ENCODE results near the gene CHN1. TPM values are rescaled to one million over a fixed set of nuclear protein-coding genes. Genes with fewer than 3 reads are reported as not detected.

Gene CHN1
- total RNA-seq, 1 donor from 2014 or later = 45.0 TPM

- H3K4me3 ChIP-seq = no peak overlapping the region
- no peak overlapping the region for H3K4me3 Mint-ChIP-seq
These were observed 126.5 kb downstream of the CHN1 start for GRCh38 chr2:174878537-174879147.

GRCh38 chr2:174877751-174878150 lies 127.4 kb downstream of the CHN1 start:
- no peaks in the 10 kb centered on the region for H3K9me3 Mint-ChIP-seq

More at GRCh38 chr2:174878537-174879147, 126.5 kb downstream of the CHN1 start:
- no peak for TF ChIP-seq EZH2phosphoT487 (IDR thresholded peaks at IDR 0.05)
- no peak for TF ChIP-seq CTCF (IDR thresholded peaks at IDR 0.05)
- no peak for TF ChIP-seq EZH2 (IDR thresholded peaks at IDR 0.05)
- Histone ChIP-seq H3K4me1 (peaks cover 69% of the 10 kb centered on the region), H3K36me3 (peaks cover 5% of the 10 kb centered on the region), H2AFZ (replicated peaks) (no peak overlapping the region), H3K9me3 (ENCODE audit: low read depth) (no peaks in the 10 kb centered on the region), H3K27ac (peak overlapping the region; percentile 94), H3K27me3 (no peaks in the 10 kb centered on the region), H3K4me2 (peak overlapping the region; percentile 51), H3F3A (ENCODE audit: low read depth) (peaks cover 48% of the 10 kb centered on the region), H4K20me1 (ENCODE audit: low read depth) (no peaks in the 10 kb centered on the region), H3K79me2 (ENCODE audit: low read depth) (peaks cover 42% of the 10 kb centered on the region), H3K9ac (no peak overlapping the region)
- Mint-ChIP-seq H3K27ac (no peak overlapping the region), H3K4me1 (peaks cover 18% of the 10 kb centered on the region), H3K9me3 (no peaks in the 10 kb centered on the region), H3K27me3 (ENCODE audit: insufficient read depth, low read depth) (no peaks in the 10 kb centered on the region), H3K36me3 (peaks cover 20% of the 10 kb centered on the region)
- DNase-seq (ENCODE audit: low spot score) = peak; percentile 21

GRCh38 chr2:174877301-174877700 lies 127.9 kb downstream of the CHN1 start:
- peaks cover 64% of the 10 kb centered on the region for H3K4me1 ChIP-seq
- no peak for DNase-seq (ENCODE audit: low spot score)
- H3K9ac ChIP-seq = no peak overlapping the region
- Mint-ChIP-seq H3K4me3 (no peak overlapping the region), H3K4me1 (peaks cover 13% of the 10 kb centered on the region), H3K36me3 (peaks cover 19% of the 10 kb centered on the region), H3K9me3 (no peaks in the 10 kb centered on the region), H3K27me3 (ENCODE audit: insufficient read depth, low read depth) (no peaks in the 10 kb centered on the region), H3K27ac (no peak overlapping the region)
- no peak overlapping the region for H2AFZ ChIP-seq (replicated peaks)
- peaks cover 45% of the 10 kb centered on the region for H3K79me2 ChIP-seq (ENCODE audit: low read depth)
- no peaks in the 10 kb centered on the region for H4K20me1 ChIP-seq (ENCODE audit: low read depth)
- TF ChIP-seq EZH2 (IDR thresholded peaks at IDR 0.05) = no peak
- no peak for TF ChIP-seq CTCF (IDR thresholded peaks at IDR 0.05)
- no peak for TF ChIP-seq EZH2phosphoT487 (IDR thresholded peaks at IDR 0.05)
- no peaks in the 10 kb centered on the region for H3K27me3 ChIP-seq
- peak overlapping the region; percentile 51 for H3K4me2 ChIP-seq
- peaks cover 5% of the 10 kb centered on the region for H3K36me3 ChIP-seq
- peak overlapping the region; percentile 94 for H3K27ac ChIP-seq
- no peak overlapping the region for H3K4me3 ChIP-seq
- no peaks in the 10 kb centered on the region for H3K9me3 ChIP-seq (ENCODE audit: low read depth)
- peaks cover 44% of the 10 kb centered on the region for H3F3A ChIP-seq (ENCODE audit: low read depth)

More at GRCh38 chr2:174877751-174878150, 127.4 kb downstream of the CHN1 start:
- TF ChIP-seq EZH2phosphoT487 (IDR thresholded peaks at IDR 0.05) (no peak), EZH2 (IDR thresholded peaks at IDR 0.05) (no peak), CTCF (IDR thresholded peaks at IDR 0.05) (no peak)
- Histone ChIP-seq H3F3A (ENCODE audit: low read depth) (peaks cover 44% of the 10 kb centered on the region), H3K9ac (no peak overlapping the region), H3K9me3 (ENCODE audit: low read depth) (no peaks in the 10 kb centered on the region), H3K27me3 (no peaks in the 10 kb centered on the region), H3K27ac (peak overlapping the region; percentile 94), H2AFZ (replicated peaks) (no peak overlapping the region), H3K4me2 (peak overlapping the region; percentile 51), H4K20me1 (ENCODE audit: low read depth) (no peaks in the 10 kb centered on the region), H3K79me2 (ENCODE audit: low read depth) (peaks cover 45% of the 10 kb centered on the region), H3K36me3 (peaks cover 5% of the 10 kb centered on the region), H3K4me1 (peaks cover 69% of the 10 kb centered on the region), H3K4me3 (no peak overlapping the region)
- peaks cover 15% of the 10 kb centered on the region for H3K4me1 Mint-ChIP-seq
- no peak overlapping the region for H3K4me3 Mint-ChIP-seq
- peaks cover 19% of the 10 kb centered on the region for H3K36me3 Mint-ChIP-seq
- DNase-seq (ENCODE audit: low spot score) = no peak
- no peak overlapping the region for H3K27ac Mint-ChIP-seq
- no peaks in the 10 kb centered on the region for H3K27me3 Mint-ChIP-seq (ENCODE audit: insufficient read depth, low read depth)

All from neural progenitor cell (in vitro differentiated cells).